ENCODE measurements around the gene MRNIP.

DNA sequence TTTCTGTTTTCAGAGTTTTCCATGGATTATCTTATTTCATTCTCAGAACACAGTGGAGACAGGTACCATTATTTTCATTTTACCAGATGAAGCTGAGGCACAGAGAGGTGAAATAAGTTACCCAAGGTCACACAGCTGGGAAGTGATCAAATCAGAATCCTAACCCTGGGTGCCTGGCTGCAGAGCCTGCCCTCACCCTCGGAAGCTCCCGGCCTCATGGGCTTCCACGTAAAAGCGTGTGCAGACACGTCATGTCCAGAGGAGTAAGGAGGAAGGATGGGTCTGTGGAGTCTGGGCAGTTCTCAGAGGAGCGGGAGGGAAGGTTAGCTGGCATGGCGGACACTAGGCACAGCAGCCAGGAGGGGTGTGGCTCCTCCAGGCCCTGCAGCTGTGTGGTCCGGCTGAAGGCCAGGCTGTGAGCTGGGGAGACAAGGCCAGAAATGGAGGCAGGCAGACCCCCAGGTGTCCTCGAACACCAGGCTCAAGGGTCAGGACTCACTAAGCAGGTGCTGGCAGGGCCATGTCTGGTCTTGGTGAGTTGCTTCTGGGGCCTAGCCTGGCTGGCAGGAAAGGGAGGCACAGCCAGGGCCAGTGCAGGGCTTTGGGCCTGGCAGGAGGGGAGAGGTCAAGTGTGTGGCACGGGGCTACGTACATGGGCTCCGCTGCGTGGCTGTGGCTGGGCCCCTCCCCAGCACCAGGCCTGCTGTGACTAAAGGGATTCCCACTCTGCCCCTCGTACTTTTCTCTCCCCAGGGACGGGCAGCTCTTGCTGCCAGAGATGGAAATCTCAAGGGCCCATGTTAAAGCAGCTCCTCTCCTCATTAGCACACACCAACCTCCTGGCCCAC lies 43.5 kb upstream of the MRNIP start:
- TF ChIP-seq POLR2AphosphoS5 (IDR thresholded peaks at IDR 0.05; ENCODE audit: low read depth) (no peak; the same call in 1 of the 2 replicates), SPI1 (IDR thresholded peaks at IDR 0.05; ENCODE audit: borderline replicate concordance, low read depth) (no peak)
- TF ChIP-seq, protein P1, sequence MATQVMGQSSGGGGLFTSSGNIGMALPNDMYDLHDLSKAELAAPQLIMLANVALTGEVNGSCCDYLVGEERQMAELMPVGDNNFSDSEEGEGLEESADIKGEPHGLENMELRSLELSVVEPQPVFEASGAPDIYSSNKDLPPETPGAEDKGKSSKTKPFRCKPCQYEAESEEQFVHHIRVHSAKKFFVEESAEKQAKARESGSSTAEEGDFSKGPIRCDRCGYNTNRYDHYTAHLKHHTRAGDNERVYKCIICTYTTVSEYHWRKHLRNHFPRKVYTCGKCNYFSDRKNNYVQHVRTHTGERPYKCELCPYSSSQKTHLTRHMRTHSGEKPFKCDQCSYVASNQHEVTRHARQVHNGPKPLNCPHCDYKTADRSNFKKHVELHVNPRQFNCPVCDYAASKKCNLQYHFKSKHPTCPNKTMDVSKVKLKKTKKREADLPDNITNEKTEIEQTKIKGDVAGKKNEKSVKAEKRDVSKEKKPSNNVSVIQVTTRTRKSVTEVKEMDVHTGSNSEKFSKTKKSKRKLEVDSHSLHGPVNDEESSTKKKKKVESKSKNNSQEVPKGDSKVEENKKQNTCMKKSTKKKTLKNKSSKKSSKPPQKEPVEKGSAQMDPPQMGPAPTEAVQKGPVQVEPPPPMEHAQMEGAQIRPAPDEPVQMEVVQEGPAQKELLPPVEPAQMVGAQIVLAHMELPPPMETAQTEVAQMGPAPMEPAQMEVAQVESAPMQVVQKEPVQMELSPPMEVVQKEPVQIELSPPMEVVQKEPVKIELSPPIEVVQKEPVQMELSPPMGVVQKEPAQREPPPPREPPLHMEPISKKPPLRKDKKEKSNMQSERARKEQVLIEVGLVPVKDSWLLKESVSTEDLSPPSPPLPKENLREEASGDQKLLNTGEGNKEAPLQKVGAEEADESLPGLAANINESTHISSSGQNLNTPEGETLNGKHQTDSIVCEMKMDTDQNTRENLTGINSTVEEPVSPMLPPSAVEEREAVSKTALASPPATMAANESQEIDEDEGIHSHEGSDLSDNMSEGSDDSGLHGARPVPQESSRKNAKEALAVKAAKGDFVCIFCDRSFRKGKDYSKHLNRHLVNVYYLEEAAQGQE (IDR thresholded peaks at IDR 0.05; ENCODE audit: insufficient replicate concordance, low read depth), result no peak

All from HL-60 (cell line).